HG02642 (cell line): ENCODE data around the gene PLEKHA8.

Experiments used
- ATAC-seq: cut with Tn5 transposase; IDR thresholded peaks from one replicate; pipeline ENCODE4 v1.9.1; 2021; ENCODE audit warnings: mild to moderate bottlenecking; ENCODE audit not compliant: unreplicated experiment, poor library complexity

PLEKHA8 gene

DNA sequence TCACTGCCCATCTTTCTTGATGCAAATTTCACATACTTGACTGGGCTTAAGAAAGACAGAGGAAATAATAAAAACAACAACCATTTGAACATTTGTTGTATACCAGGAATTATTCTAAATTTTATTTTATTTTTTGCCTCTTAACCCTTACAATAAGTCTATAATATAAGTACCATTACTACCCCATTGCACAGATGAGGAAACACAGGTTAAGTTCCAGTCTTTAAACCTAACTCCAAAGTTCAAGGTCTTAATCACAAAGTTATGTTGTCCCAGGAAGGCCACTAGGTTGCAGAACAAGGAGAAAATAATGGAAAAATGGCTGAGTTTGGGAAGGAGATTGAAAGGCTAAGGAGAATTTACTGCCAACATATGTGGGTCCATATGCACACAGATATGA, 5.2 kb upstream of the PLEKHA8 start:
- no peak for ATAC-seq

DNA sequence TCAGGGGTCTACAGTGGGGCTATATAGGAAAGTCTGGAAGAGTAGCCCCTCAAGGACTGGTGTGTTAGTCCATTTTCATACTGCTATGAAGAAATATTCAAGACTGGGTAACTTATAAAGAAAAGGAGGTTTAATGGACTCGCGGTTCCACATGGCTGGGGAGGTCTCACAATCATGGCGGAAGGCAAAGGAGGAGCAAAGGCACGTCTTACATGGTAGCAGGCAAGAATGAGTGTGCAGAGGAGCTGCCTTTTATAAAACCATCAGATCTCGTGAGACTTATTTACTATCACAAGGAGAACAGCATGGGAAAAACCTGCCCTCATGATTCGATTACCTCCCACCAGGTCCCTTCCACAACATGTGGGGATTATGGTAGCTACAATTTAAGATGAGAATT, 4.7 kb upstream of the PLEKHA8 start:
- ATAC-seq, result no peak

DNA sequence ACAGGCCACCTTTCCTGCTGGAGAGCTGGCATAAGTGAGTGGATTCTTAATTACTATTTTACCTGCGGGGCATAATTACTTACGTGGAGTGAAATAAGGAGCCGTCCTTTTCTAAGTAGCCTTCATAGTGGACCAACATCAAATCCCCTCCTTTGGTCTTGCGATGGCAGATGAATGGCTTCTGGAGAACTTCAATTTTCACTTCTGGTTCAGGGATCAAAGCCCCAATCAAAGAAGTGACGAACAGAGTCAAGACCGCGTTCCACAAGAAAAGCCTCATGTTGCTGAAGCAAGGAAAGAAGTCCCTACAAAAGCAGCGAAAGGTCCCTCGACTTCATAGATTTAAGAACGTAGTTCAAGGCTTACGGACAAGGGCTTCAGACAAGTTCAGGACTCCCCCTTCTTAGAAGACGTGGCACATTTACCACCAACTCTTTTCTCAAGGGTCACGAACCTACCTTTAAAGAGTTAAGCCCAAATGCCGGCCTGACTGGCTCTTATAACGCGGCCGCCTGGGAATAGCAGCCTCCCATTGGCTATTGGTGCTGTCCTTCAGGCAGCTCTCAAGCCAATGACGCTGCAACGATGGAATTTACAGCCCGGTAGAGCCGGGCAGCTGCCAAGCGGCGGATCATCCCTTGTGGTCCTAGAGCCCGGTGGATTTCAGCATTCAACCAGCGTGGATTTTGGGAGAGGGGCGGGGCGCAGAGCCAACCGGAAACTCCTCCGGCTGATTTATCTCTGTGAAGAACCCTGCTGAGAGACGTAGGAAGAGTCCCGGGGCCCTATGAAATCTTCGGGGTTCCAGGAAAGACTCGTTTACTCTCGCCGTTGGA, 1.8 kb upstream of the PLEKHA8 start, which contains the start of gene FKBP14:
FKBP14 (minus strand) TSS at position 474 of the 836 bp plus-strand sequence; CDS start at position 280, 194 bp downstream.
- ATAC-seq, result peak; percentile 79

DNA sequence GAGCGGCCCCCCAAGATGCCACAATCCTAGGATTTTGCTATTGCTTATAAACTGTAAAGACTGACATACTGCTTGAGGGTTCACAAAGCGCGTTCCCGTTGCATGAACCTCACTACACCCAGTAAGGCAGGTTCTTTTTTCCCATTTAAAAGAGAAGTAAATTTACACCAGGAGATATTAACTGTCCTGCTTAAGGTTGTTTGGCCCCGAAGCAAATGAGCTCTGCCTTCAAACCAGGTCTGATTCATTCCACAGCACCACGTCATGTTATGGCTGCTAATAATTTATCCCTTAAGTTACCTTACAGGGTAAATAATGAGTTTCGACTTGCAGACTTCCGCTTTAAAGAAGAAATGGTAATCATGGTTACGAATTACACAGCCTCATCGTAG, 1.2 kb upstream of the PLEKHA8 start:
- ATAC-seq, result no peak

DNA sequence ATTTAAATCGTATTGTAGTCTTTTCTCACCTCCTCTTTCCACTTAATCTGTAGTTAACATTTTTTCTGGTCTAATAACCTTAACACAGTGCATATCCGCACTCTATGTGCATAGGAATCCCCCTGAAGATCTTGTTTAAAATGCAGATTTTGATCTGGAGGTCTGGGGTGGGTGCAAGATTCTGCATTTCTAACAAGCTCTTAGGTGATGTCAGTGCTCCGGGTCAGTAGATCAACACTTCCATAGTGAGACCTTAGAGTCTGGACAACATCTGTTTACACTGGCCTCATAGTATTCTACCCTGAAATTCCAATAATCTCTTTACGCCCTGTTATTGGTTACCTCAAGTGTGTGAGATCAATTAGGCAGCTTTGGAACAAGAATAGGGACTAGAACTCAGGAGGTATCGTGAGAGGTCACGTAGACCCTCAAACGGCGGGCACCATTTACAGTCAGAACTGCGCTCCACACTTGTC, 434 bp upstream of the PLEKHA8 start:
- peak; percentile 2 for ATAC-seq

DNA sequence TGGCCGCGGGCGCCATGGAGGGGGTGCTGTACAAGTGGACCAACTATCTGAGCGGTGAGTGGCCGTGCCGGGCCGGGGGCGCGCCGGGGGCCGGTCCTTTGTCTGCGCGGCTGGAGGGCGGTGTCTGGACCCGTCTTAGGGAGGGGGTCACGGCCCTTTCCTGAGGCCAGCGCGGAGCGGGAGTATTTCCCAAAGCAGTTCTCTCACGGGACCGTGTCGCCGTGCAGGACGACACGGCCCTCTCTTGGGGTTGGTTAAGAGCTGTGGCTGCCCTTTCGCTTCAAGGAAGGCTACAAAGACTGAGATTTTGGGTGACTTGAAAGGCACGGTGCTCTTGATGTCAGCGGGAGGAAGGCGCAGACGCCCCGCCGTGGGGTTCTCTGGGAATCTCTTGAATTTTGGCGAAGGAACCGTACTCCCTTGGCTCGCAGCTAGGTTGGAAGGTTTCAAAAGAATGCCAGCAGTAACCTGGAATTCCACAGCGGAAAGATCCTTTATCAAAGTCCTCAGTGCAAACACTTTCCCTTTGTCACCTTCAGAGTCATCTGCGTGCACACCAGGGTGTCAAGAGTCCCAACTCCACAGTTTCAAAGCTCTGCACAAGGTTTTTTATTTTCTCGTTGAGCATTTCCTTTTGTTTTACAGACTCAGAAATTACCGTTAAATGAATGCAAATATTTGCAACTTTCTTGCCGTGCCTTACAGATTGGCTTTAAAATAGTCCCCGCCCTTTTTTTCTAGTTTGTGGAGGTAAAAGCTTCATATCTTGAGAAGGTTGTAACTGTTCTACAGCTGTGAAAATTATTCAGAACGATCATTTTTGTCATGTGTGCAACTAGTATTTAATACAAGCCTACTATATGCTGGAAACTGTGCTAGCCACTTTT, 780 bp downstream of the PLEKHA8 start:
- ATAC-seq, result peak; percentile 20

DNA sequence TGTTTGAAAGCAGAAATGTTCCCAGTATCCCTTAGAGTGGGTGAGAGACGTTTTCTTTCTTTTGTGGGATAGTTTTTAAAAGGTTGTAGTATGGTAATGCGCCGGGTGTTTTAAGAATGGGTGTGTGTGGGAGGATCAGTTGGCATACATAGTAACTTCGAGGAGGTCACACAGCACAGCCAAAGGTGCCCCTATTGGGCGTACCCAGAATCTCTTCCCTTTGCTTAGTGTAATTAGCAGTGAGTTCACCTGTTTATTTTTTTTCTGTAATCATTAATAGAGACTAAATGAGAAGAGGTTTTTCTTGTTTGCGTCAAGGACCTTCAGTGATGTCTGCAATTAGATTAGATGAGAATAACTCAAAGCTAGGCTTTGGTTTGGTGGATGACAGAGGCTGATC, 1.5 kb downstream of the PLEKHA8 start:
- ATAC-seq, result no peak

DNA sequence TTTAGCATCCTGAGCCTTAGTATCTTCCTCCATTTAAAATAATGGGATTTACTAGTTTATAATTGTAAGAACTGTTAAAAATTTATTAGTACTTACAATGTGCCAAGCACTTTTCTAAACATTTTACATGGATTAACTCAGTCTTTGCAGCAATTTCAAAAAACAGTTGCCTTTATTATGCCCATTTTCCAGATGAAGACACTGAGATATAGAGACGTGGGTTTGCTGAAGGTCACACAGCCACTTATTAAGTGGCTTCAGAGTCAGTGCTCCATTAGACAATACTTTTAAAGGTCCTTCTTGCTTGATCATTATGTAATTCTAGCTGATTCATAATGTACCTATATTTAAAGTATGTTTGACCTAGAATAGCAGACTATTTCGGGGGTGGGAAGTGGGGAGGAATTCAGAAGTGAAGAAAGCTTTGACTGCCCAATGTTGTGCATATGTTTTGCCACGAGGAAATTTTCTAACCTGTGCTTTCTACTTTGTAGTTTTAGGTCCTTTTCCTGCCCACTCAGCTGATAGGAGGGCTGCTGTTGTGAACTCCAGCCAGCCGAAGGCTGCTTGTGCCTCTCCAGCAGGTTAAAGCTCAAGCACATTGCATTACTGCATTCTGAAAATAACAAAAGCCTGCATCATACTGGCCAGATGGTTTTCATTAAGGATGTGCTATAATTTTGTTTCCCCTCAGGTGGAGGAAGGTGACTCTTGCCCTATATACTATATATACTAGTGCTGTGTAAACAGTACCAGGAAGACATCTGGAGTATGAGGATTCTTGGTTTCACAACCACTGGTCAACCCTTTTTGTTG, 4.3 kb downstream of the PLEKHA8 start:
- ATAC-seq, result no peak

DNA sequence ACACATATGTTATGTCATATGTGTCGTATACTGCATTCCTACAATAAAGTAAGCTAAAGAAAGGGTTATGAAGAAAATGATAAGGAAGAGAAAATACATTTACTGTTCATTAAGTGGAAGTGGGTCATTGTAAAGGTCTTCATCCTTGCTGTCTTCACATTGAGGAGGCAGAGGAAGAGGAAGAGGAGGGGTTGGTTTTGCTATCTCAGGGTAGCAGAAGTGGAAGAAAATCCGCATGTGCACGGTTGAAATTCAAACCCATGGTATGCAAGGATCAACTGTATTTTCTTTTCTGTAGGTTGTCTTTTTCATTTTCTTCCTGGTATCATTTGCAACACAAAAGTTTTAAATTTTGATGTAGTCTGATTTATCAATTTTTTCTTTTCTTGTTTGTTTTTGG, 6.3 kb downstream of the PLEKHA8 start:
- no peak for ATAC-seq

DNA sequence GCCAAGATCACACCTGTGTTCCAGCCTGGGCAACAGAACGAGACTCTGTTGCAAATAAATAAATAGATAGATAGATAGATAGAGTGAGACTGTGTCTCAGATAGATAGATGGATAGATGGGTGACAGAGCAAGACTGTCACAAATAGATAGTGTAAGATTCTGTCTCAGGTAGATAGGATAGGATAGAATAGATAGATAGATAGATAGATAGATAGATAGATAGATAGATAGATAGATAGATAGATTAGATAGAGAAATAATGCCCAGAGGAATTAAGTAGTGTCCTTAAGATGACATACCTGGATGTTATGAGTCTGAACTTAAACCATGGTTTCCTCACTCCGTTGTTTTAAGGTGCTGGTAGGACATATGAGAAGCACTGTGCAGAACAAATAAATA, 8.0 kb downstream of the PLEKHA8 start:
- ATAC-seq, result no peak

DNA sequence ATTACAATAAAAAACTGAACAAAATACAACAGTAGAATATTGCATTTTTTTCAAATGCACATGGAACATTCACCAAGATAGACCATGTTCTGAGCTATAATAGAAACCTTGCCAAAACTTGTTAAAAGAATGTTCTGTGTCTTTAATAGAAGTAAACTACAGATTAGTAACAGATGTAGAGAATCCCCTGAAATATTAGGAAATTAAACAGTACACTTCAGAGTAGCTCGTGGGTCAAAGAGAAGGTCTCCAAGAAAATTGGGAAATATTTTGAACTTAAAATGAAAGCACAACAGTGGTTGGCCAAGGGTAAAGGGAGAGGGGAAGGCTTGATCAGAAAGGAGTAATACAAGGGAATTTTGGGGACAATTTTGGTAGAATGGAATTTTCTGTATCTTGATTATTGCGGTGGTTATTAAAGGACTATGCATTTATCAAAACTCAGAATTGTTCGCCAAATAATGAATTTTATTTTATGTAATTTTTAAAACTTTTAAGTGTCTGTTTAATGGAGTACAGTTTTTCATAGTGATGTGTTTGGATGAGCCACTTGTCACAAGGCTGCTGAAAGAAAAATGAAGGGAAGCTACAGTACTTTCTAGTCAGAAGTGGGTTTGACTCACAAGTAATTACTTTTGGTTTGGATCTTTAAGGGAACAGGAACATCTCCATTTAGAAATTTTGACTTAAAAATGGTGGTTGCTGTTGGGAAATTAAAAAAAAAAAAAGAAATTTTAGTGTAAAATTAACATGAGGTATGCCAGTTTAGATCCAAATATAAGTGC, 10.2 kb downstream of the PLEKHA8 start:
- no peak for ATAC-seq

DNA sequence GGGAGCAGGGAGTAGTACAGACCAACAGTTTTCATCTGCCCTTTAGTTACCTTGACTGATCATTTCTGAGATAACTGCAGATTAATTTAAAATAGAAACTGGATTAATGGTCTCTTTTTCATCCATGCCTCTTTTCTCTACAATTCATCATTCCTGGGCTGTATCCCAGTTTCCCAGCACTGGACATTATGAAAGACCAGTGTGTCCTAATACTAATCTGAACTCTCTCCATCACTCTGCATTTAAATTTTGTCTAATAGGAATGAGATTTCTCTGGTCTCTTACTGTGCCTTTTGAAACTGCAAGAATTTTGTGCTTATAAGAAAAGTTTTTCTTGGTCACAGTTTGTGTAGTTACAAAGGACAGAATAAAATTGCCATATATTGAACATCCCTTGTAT, 12.7 kb downstream of the PLEKHA8 start:
- no peak for ATAC-seq

DNA sequence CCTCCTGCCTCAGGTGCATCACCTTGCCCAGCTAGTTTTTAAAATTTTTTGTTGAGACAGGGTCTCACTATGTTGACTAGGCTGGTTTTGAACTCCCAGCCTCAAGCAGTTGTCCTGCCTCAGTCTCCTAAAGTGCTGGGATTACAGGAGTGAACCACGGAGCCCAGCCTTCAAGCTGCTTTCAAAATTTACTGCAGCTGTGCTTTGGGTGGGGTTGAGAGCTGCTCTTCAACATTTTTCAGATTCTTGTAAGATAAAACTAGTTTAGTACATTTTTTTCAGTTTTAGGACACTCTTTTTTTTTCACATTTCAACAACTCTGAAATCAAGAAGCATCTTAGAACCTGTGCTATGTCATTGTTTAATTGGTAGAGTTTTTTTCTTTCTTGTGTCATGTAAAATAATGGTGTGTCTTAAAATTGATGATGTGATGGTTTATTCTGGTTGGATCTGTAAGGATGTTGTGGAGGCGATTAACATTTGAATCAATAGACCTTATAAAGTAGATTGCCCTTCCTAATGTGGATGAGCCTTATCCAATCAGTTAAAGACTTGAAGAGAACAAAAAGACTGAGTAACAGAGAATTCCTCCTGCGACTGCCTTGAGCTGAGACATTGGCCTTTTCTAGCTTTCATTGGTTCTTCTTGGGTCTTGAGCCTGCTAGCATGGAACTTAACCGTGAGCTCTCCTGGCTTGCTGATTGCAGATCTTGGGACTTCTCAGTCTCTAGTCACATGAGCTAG, 13.5 kb downstream of the PLEKHA8 start:
- ATAC-seq, result no peak

DNA sequence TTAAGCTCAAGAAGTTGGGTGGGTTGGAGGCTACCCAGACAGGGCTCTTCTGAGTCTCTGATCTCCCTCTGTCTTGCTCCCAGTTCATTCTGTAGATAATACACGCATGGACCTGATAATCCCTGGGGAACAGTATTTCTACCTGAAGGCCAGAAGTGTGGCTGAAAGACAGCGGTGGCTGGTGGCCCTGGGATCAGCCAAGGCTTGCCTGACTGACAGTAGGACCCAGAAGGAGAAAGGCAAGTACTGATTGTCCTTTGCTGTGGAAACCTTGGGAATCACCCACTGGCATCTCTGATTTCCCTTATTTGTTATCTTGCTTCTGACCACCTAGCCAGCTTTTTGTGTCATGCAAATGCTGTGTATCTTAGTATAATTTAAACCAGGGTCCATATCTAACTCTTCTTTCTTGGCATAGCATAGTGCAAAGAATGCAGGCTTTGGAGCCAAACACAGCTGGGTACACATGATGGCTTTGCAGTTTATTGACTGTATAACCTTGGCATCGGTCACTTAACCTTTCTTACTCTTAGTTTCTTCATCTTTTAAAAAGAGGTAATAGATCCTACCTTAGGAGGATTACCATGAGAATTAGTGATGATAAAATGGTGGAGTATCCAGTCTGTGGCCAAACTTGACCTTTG, 18.0 kb downstream of the PLEKHA8 start:
- ATAC-seq, result no peak

DNA sequence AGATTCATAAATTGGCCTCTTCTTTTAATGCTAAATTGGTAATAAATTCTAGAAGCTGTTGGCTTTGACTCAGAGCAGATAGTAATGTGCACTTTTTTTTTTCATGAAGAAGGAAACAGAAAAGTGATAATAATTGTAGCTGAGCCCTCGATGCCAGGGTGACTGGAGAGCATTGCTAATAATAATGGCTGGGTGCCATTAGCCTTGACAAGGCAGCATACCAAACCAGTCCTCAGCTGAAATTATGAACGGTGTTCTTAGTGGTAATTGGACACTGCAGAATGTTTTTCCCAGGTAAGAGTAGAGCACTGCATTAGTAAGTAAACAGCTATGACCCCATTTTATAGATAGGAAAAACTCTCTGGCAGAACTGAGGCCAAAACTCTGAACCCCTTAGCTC, 18.9 kb downstream of the PLEKHA8 start:
- no peak for ATAC-seq

DNA sequence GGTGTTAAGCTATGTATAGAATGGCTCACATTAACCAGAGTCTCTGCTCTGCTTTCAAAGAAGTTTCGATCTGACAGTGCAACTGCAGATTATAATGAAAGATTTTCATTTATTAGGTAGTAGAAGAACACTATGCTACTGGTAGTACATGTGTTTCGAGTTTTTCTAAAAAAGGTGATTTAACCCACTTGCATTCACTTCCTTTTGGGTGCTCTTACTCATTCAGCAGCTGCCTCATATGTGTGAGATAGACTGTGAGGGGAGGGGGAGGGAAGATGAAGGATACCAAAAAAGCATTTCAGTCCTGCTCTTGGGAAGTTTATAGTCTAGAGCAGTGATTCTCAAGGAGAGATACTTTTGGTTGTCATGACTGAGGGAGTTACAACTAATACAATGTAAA, 20.4 kb downstream of the PLEKHA8 start:
- no peak for ATAC-seq

DNA sequence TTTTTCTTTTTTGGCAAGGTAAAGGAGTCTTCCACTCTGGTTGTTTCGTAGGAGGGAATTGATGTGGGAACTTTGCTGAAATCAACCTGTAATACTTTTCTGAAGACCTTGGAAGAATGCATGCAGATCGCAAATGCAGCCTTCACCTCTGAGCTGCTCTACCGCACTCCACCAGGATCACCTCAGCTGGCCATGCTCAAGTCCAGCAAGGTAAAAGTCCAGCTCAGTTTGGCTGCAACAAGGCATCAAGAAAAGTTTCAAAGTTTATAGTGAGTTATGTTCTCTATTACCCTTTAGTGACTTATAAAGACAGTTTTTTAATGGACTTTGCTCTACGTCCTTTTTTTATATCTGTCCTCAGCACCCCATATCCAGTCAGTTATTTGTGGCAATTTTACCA, 21.0 kb downstream of the PLEKHA8 start:
- no peak for ATAC-seq

DNA sequence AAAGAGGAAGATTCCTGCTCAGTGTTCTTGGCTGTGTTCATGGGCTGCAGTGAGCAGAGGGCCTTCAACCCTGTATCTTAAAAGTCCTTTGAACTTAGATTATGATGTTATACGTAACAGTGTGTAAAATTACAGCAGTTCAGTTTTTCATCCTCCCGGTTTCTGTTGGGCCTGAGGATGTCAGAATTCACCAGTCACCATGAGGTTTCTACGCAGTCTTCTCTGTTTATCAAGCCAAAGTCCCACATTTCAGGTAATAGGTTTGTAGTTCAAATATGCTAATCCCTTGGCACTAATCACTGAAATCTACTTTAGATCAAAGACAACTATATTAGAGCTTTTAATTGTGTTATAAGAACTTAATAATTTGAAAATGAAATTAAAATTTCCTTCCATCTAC, 24.9 kb downstream of the PLEKHA8 start:
- no peak for ATAC-seq

DNA sequence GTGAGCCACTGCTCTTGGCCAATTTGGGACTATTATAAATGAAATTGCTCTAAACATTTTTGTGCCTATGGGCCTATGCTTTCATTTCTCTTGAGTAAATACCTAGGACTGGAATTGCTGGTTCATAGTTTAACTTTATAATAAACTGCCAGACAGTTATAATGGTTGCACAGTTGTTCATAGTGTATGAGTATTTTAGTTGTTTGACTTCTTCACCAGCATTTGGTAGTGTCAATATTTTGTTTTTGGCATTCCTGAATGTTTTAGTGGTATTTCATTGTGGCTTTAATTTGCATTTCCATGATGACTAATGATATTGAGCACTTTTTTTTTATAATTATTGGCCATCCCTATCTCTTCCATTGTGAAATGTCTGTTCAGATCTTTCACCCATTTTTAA, 29.5 kb downstream of the PLEKHA8 start:
- no peak for ATAC-seq
